Measurements from ENCODE around the gene TARM1. TPM values are rescaled to one million over a fixed set of nuclear protein-coding genes. Genes with fewer than 3 reads are reported as not detected.

Gene TARM1
- total RNA-seq = not detected

GRCh38 chr19:54081032-54081431 is at the start of gene TARM1:
Gene TARM1, minus strand, starts transcription at chr19:54081365. Its CDS starts 25 bp downstream, at chr19:54081340.
- Mint-ChIP-seq H3K27me3 (peaks cover 1% of the 10 kb centered on the region), H3K4me3 (no peak within 1 kb of the TSS), H3K27ac (no peak within 1 kb of the TSS), H3K36me3 (ENCODE audit: low read depth) (no peaks in the 10 kb centered on the region), H3K4me1 (ENCODE audit: low read depth) (no peaks in the 10 kb centered on the region), H3K9me3 (peaks cover 9% of the 10 kb centered on the region)
- POLR2A ChIA-PET = interaction anchor here (0.6 kb wide), 1 partner anchor 12 kb away, joined by 3 read pairs; no protein-coding TSS in a partner anchor
- intact Hi-C loops (cut with micrococcal nuclease) = no loop called here
- no peak for DNase-seq
- CTCF ChIA-PET = no interaction called here
- no peak for TF ChIP-seq CTCF (IDR thresholded peaks at IDR 0.05)
- ATAC-seq = no peak

DNA sequence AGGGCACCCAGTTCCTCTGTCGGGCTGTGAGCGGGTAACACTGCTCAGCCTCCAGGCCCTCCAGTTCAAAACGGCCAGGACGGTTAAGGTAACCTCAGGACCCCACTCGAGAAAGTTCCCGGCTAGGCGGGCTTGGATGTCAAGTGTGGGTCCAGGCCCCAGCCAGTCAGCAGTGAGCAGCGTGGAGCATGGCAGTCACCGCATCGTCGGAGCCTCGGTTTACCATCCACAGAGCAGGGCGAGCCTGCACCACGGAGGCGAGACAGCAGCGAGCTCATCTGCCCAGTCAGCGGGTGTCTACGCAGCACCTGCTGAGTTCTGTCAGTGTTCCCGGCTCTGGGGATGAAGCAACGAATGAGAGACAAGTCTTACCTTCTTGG is 48.4 kb upstream of the TARM1 start:
- Mint-ChIP-seq H3K36me3 (ENCODE audit: low read depth) (peaks cover 22% of the 10 kb centered on the region), H3K9me3 (no peaks in the 10 kb centered on the region), H3K4me1 (ENCODE audit: low read depth) (peaks cover 5% of the 10 kb centered on the region), H3K27ac (no peak overlapping the region), H3K27me3 (no peaks in the 10 kb centered on the region), H3K4me3 (no peak overlapping the region)
- POLR2A ChIA-PET = interaction anchor here (1.1 to 1.3 kb wide), 2 partner anchors 13 to 14 kb away, joined by 3 to 4 read pairs; partner anchors contain the start of genes PRPF31 and TFPT
- ATAC-seq (no peak), DNase-seq (no peak)
- intact Hi-C loops (cut with micrococcal nuclease) = no loop called here
- TF ChIP-seq CTCF (IDR thresholded peaks at IDR 0.05) = no peak
- CTCF ChIA-PET = no interaction called here

DNA sequence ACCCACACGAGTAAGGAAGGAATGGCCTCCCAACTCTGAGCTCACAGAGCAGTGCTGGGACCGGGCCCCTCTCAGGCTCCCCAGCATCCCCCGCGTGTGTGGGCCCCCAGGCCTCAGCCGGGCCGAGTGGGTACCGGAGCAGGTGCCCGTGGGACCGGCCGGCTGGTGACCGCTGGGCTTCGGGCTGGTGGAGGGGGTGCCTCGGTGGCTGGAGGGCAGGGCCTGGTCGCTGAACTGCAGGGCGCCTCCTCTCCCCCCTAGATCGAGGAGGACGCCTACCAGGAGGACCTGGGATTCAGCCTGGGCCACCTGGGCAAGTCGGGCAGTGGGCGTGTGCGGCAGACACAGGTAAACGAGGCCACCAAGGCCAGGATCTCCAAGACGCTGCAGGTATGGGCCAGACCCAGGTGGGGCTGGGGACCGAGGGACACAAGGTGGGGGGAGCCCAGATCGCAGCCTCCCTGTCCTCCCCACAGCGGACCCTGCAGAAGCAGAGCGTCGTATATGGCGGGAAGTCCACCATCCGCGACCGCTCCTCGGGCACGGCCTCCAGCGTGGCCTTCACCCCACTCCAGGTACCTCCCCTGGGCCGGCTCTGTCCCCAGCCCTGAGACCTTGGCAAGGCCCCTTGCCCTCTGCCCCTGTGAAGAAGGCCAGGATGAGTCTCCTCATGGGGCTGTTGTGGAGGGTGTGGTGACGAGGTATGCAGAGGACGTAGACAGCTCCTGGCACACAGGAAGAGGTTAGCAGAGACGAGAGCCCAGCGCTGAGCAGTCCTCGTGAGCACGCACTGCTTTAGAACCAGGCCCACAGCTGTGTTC is 47.8 kb upstream of the TARM1 start:
- TF ChIP-seq CTCF (IDR thresholded peaks at IDR 0.05) = no peak
- Mint-ChIP-seq H3K27ac (no peak overlapping the region), H3K9me3 (no peaks in the 10 kb centered on the region), H3K36me3 (ENCODE audit: low read depth) (peaks cover 25% of the 10 kb centered on the region), H3K27me3 (no peaks in the 10 kb centered on the region), H3K4me3 (no peak overlapping the region), H3K4me1 (ENCODE audit: low read depth) (no peaks in the 10 kb centered on the region)
- intact Hi-C loops (cut with micrococcal nuclease) = no loop called here
- ATAC-seq = no peak
- ChIA-PET CTCF (no interaction called here), POLR2A (interaction anchor here (1.1 to 1.3 kb wide), 2 partner anchors 12 to 13 kb away, joined by 3 to 4 read pairs; partner anchors contain the start of genes PRPF31 and TFPT)
- DNase-seq = no peak

DNA sequence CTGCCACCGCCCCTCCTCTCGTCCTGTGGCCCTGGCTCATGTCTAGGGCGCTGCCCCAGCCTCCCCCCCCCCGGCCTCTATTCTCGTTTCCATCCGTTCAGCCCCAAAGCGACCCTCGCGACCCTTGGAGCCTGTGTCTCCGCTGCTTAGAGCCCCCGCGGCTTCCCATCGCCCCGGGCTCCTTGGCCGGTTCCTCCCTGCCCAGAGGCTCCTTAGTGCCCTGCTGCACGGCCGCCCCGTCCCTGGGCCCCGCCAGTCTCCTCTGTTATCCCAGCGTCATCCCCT is 47.2 kb upstream of the TARM1 start:
- no peak overlapping the region for H3K4me3 Mint-ChIP-seq
- no peaks in the 10 kb centered on the region for H3K27me3 Mint-ChIP-seq
- H3K36me3 Mint-ChIP-seq (ENCODE audit: low read depth) = peaks cover 27% of the 10 kb centered on the region
- DNase-seq (no peak), ATAC-seq (no peak)
- ChIA-PET CTCF (no interaction called here), POLR2A (no interaction called here)
- H3K27ac Mint-ChIP-seq = no peak overlapping the region
- intact Hi-C loops (cut with micrococcal nuclease) = no loop called here
- no peak for TF ChIP-seq CTCF (IDR thresholded peaks at IDR 0.05)
- no peaks in the 10 kb centered on the region for H3K4me1 Mint-ChIP-seq (ENCODE audit: low read depth)
- no peaks in the 10 kb centered on the region for H3K9me3 Mint-ChIP-seq

- Mint-ChIP-seq H3K4me3 (no peak overlapping the region), H3K27ac (no peak overlapping the region), H3K27me3 (no peaks in the 10 kb centered on the region), H3K36me3 (ENCODE audit: low read depth) (peaks cover 29% of the 10 kb centered on the region), H3K4me1 (ENCODE audit: low read depth) (no peaks in the 10 kb centered on the region), H3K9me3 (no peaks in the 10 kb centered on the region)
- no peak for TF ChIP-seq CTCF (IDR thresholded peaks at IDR 0.05)
- ChIA-PET POLR2A (interaction anchor here (0.6 to 1.7 kb wide), 2 partner anchors 12 to 1275 kb away, joined by 3 to 9 read pairs; partner anchors contain the start of genes PRPF31 and TFPT), CTCF (no interaction called here)
- intact Hi-C loops (cut with micrococcal nuclease) = no loop called here
- DNase-seq (no peak), ATAC-seq (no peak)
Measured at GRCh38 chr19:54127688-54128440, 46.7 kb upstream of the TARM1 start.

Measured in activated CD8-positive, alpha-beta T cell treated with anti-CD3 and anti-CD28 coated beads for 36 hours (primary cell).